Activated naive CD4-positive, alpha-beta T cell treated with anti-CD3 and anti-CD28 coated beads for 36 hours (primary cell): ENCODE results near the gene MYCBPAP. TPM values are rescaled to one million over a fixed set of nuclear protein-coding genes. Genes with fewer than 3 reads are reported as not detected.

ENCODE experiments used
- CTCF ChIA-PET: fragments of 350-600 bp; sonication (Branson Sonifier 250); formaldehyde crosslinking; loops from one replicate; lab custom pipeline; 2021; ENCODE audit warnings: antibody characterized with exemption; lab: Charles Lee
- DNase-seq: peaks from one replicate; pipeline ENCODE4 v3.0.0-alpha.2; 2020
- H3K27ac Mint-ChIP-seq: one replicate; pipeline ENCODE4 v1.8.0; 2021; ENCODE audit warnings: mild to moderate bottlenecking, mixed read lengths
- H3K27me3 Mint-ChIP-seq: one replicate; pipeline ENCODE4 v1.8.0; 2021; ENCODE audit warnings: low read depth, mixed read lengths
- H3K36me3 Mint-ChIP-seq: one replicate; pipeline ENCODE4 v1.8.0; 2021; ENCODE audit warnings: low read depth, mixed read lengths
- H3K4me1 Mint-ChIP-seq: one replicate; pipeline ENCODE4 v1.8.0; 2021; ENCODE audit warnings: low read depth, mixed read lengths
- H3K4me3 Mint-ChIP-seq: one replicate; pipeline ENCODE4 v1.8.0; 2021; ENCODE audit warnings: mild to moderate bottlenecking, moderate library complexity, mixed read lengths
- H3K9me3 Mint-ChIP-seq: one replicate; pipeline ENCODE4 v1.8.0; 2021; ENCODE audit warnings: mixed read lengths
- intact Hi-C: fragments of 100-400 bp; cut with micrococcal nuclease; formaldehyde crosslinking; loops from one replicate; pipeline ENCODE4 v1.15.1; 2023
- total RNA-seq, 2 experiments: library from RNA; stranded (reverse); gene quantifications; one replicate each; pipeline ENCODE4 v1.2.3, GENCODE V29; 2021

MYCBPAP gene
- total RNA-seq, 2 experiments from 2014 or later: 5.5 to 5.8 TPM

GRCh38 chr17:50578173-50578572 is 69.9 kb downstream of the MYCBPAP start:
- Mint-ChIP-seq H3K4me1 (no peaks in the 10 kb centered on the region), H3K27me3 (peaks cover 6% of the 10 kb centered on the region), H3K27ac (no peak overlapping the region), H3K9me3 (no peaks in the 10 kb centered on the region), H3K36me3 (no peaks in the 10 kb centered on the region), H3K4me3 (no peak overlapping the region)
- DNase-seq: no peak
- intact Hi-C loops: no loop called here
- CTCF ChIA-PET: no interaction called here

DNA sequence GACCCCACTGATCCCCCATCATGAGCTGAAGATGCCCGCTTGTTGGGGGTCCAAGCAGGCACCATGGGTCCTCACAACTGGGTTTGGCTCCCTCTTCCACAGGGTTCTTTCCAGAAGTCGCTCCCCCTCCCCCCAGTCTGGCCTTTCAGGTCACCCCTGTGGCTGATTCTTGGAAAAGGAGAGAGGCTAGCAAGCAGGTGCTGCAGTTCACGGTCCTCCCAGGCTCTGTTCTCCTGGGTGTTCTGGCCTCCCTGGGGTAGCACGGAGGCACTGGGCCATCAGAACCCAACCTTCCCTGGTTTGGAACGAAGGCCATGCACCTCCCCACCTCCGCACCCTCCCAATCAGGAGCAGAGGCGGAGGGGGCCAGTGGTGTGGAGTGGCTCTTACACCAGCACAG is 71.2 kb downstream of the MYCBPAP start:
- H3K4me3 Mint-ChIP-seq: no peak overlapping the region
- peaks cover 6% of the 10 kb centered on the region for H3K27me3 Mint-ChIP-seq
- no peaks in the 10 kb centered on the region for H3K9me3 Mint-ChIP-seq
- no peaks in the 10 kb centered on the region for H3K4me1 Mint-ChIP-seq
- DNase-seq: no peak
- no peak overlapping the region for H3K27ac Mint-ChIP-seq
- intact Hi-C loops: no loop called here
- no peaks in the 10 kb centered on the region for H3K36me3 Mint-ChIP-seq
- CTCF ChIA-PET: interaction anchor here (1.2 kb wide), 1 partner anchor 51 kb away, joined by 5 read pairs; no protein-coding TSS in a partner anchor

- H3K9me3 Mint-ChIP-seq: no peaks in the 10 kb centered on the region
- H3K36me3 Mint-ChIP-seq: no peaks in the 10 kb centered on the region
- intact Hi-C loops: no loop called here
- DNase-seq: no peak
- peaks cover 6% of the 10 kb centered on the region for H3K27me3 Mint-ChIP-seq
- no peak overlapping the region for H3K27ac Mint-ChIP-seq
- H3K4me3 Mint-ChIP-seq: no peak overlapping the region
- H3K4me1 Mint-ChIP-seq: no peaks in the 10 kb centered on the region
- CTCF ChIA-PET: no interaction called here
Observed at GRCh38 chr17:50580646-50581045, 72.4 kb downstream of the MYCBPAP start.

Other genes with a start within 250 kb of the MYCBPAP start
- not detected for gene TMEM92, start 234.0 kb upstream of the MYCBPAP start, total RNA-seq
- gene XYLT2, start 162.3 kb upstream of the MYCBPAP start, total RNA-seq: 10 to 100 TPM; 21.1 to 21.8 TPM
- 10 to 100 TPM; 55.1 to 58.2 TPM for gene MRPL27, start 135.3 kb upstream of the MYCBPAP start, total RNA-seq
- 10 to 100 TPM; 68.9 to 69.8 TPM for gene EME1, start 135.2 kb upstream of the MYCBPAP start, total RNA-seq
- gene LRRC59, start 110.9 kb upstream of the MYCBPAP start, total RNA-seq: 10 to 100 TPM; 48.1 to 50.1 TPM
- gene ACSF2, start 82.2 kb upstream of the MYCBPAP start, total RNA-seq: 10 to 100 TPM; 19.7 to 20.7 TPM
- gene CHAD, start 39.6 kb upstream of the MYCBPAP start, total RNA-seq: not detected
- 10 to 100 TPM; 39.2 to 40.4 TPM for gene RSAD1, start 29.6 kb upstream of the MYCBPAP start, total RNA-seq
- gene EPN3, start 24.3 kb downstream of the MYCBPAP start, total RNA-seq: not detected
- 10 to 100 TPM; 15.8 to 16.1 TPM for gene SPATA20, start 38.7 kb downstream of the MYCBPAP start, total RNA-seq
- under 1 TPM; 0.22 to 0.24 TPM for gene CACNA1G, start 52.3 kb downstream of the MYCBPAP start, total RNA-seq
- gene ABCC3, start 126.4 kb downstream of the MYCBPAP start, total RNA-seq: not detected
- 10 to 100 TPM; 25.7 to 26.5 TPM for gene ANKRD40, start 199.5 kb downstream of the MYCBPAP start, total RNA-seq
- 100 to 1,000 TPM; 120 to 136 TPM for gene LUC7L3, start 211.2 kb downstream of the MYCBPAP start, total RNA-seq